Measurements from ENCODE around the gene TMEM266.

DNA sequence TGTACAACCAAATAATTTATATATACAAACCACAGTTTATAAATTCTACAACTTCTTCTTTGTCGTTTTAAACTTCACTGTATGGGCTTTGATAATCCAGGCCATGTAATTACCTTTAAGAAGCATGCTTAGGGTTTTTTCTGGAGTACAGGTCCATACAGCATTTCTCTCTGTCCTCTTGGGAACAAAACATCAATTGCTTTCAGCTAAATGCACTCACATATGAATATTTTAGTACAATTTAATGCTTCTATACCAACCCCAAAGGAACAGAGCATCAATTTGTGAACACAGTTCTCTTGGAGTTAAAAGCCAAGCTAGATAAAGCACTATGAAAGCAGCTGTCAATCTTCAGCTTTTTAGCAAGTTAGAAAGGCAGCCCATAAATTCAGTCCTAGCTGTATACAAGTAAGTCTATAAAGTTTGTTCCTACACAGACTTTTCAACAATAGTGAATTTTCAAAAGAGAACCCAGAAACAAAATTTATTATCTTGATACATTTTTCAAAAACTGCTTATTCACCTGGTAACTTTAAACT, 185.4 kb downstream of the TMEM266 start:
- TF ChIP-seq, protein P1, sequence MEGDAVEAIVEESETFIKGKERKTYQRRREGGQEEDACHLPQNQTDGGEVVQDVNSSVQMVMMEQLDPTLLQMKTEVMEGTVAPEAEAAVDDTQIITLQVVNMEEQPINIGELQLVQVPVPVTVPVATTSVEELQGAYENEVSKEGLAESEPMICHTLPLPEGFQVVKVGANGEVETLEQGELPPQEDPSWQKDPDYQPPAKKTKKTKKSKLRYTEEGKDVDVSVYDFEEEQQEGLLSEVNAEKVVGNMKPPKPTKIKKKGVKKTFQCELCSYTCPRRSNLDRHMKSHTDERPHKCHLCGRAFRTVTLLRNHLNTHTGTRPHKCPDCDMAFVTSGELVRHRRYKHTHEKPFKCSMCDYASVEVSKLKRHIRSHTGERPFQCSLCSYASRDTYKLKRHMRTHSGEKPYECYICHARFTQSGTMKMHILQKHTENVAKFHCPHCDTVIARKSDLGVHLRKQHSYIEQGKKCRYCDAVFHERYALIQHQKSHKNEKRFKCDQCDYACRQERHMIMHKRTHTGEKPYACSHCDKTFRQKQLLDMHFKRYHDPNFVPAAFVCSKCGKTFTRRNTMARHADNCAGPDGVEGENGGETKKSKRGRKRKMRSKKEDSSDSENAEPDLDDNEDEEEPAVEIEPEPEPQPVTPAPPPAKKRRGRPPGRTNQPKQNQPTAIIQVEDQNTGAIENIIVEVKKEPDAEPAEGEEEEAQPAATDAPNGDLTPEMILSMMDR (IDR thresholded peaks at IDR 0.05), result no peak
- TF ChIP-seq POLR2A (IDR thresholded peaks at IDR 0.05), result no peak

All from stomach (tissue), 4 donors.